Trophoblast cell (in vitro differentiated cells and primary cell): ENCODE results near the gene IL4I1.

Experiments used
- DNase-seq, 2 donors: peaks; one replicate each; pipeline ENCODE4 v3.0.0-alpha.2; 2016
- H2AFZ ChIP-seq: 2 replicates; pipeline ENCODE4 v1.6.1; 2013; ENCODE audit warnings: low read length, moderate library complexity, mild to moderate bottlenecking; ENCODE audit not compliant: insufficient read depth, poor library complexity
- H2AK5ac ChIP-seq: 2 replicates; pipeline ENCODE4 v1.6.1; 2013; ENCODE audit warnings: mild to moderate bottlenecking, low read length
- H2BK120ac ChIP-seq: 2 replicates; pipeline ENCODE4 v1.6.1; 2013; ENCODE audit warnings: low read length, mild to moderate bottlenecking, moderate library complexity; ENCODE audit not compliant: insufficient read depth, poor library complexity
- H2BK12ac ChIP-seq: 2 replicates; pipeline ENCODE4 v1.6.1; 2013; ENCODE audit warnings: mild to moderate bottlenecking, low read length, moderate library complexity
- H2BK5ac ChIP-seq: 2 replicates; pipeline ENCODE4 v1.6.1; 2013; ENCODE audit warnings: low read length, low read depth, moderate library complexity, mild to moderate bottlenecking; ENCODE audit not compliant: poor library complexity
- H3K14ac ChIP-seq: 2 replicates; pipeline ENCODE4 v1.6.1; 2013; ENCODE audit warnings: mild to moderate bottlenecking, low read length
- H3K18ac ChIP-seq: 2 replicates; pipeline ENCODE4 v1.6.1; 2013; ENCODE audit warnings: mild to moderate bottlenecking, low read length
- H3K23ac ChIP-seq: 2 replicates; pipeline ENCODE4 v1.6.1; 2013; ENCODE audit warnings: low read length
- H3K27ac ChIP-seq: 2 replicates; pipeline ENCODE4 v1.5.1; 2013; ENCODE audit warnings: low read depth, mild to moderate bottlenecking, inconsistent platforms, low read length, moderate library complexity
- H3K27me3 ChIP-seq: 2 replicates; pipeline ENCODE4 v1.6.1; 2013; ENCODE audit warnings: inconsistent platforms, mild to moderate bottlenecking, low read length, moderate library complexity; ENCODE audit not compliant: insufficient read depth
- H3K36me3 ChIP-seq, 2 experiments: 1 replicate in 1 of 2; 2 replicates in 1 of 2; pipeline ENCODE4 v1.6.1; 2013; ENCODE audit warnings: low read length in 2 of 2, mild to moderate bottlenecking in 2 of 2, moderate library complexity in 1 of 2; ENCODE audit not compliant: insufficient read depth in 2 of 2, control insufficient read depth in 1 of 2
- H3K4ac ChIP-seq: 2 replicates; pipeline ENCODE4 v1.6.1; 2013; ENCODE audit warnings: low read depth, mild to moderate bottlenecking, low read length, moderate library complexity
- H3K4me1 ChIP-seq, 2 experiments: 1 replicate in 1 of 2; 2 replicates in 1 of 2; pipeline ENCODE4 v1.6.1; 2013; ENCODE audit warnings: low read length in 2 of 2, mild to moderate bottlenecking in 2 of 2, moderate library complexity in 1 of 2; ENCODE audit not compliant: insufficient read depth in 2 of 2, control insufficient read depth in 1 of 2
- H3K4me2 ChIP-seq: 2 replicates; pipeline ENCODE4 v1.6.1; 2013; ENCODE audit warnings: inconsistent platforms, mild to moderate bottlenecking, low read length, moderate library complexity
- H3K4me3 ChIP-seq: 2 replicates; pipeline ENCODE4 v1.5.1; 2013; ENCODE audit warnings: mild to moderate bottlenecking, low read depth, low read length, inconsistent platforms
- H3K79me1 ChIP-seq: one replicate; pipeline ENCODE4 v1.6.1; 2013; ENCODE audit warnings: low read length
- H3K79me2 ChIP-seq: 2 replicates; pipeline ENCODE4 v1.6.1; 2013; ENCODE audit warnings: low read length, mild to moderate bottlenecking; ENCODE audit not compliant: control insufficient read depth, insufficient read depth, poor library complexity
- H3K9ac ChIP-seq: 2 replicates; pipeline ENCODE4 v1.6.1; 2013; ENCODE audit warnings: mild to moderate bottlenecking, low read length
- H3K9me3 ChIP-seq: 2 replicates; pipeline ENCODE4 v1.6.1; 2013; ENCODE audit warnings: low read depth, mild to moderate bottlenecking, control low read depth, inconsistent platforms, low read length; ENCODE audit not compliant: insufficient read depth
- H4K12ac ChIP-seq: 2 replicates; pipeline ENCODE4 v1.6.1; 2013; ENCODE audit warnings: low read depth, mild to moderate bottlenecking, low read length, moderate library complexity
- H4K8ac ChIP-seq: 2 replicates; pipeline ENCODE4 v1.6.1; 2013; ENCODE audit warnings: low read depth, mild to moderate bottlenecking, low read length, moderate library complexity
- H4K91ac ChIP-seq: one replicate; pipeline ENCODE4 v1.6.1; 2013; ENCODE audit warnings: low read depth, mild to moderate bottlenecking, low read length, moderate library complexity
- WGBS: extraction: QIAGEN DNeasy Blood & Tissue Kit; methylation state at CpG from one replicate; pipeline ENCODE4 v1.1.7; 2013; ENCODE audit warnings: missing lambda C conversion rate; ENCODE audit not compliant: insufficient read length, insufficient coverage; ENCODE audit errors: extremely low coverage; 5-methylcytosine and 5-hydroxymethylcytosine counted together

IL4I1 gene

GRCh38 chr19:49864890-49865289 is 31.8 kb downstream of the IL4I1 start:
- Histone ChIP-seq H3K9me3 (no peaks in the 10 kb centered on the region), H3K79me1 (peaks cover 15% of the 10 kb centered on the region), H3K18ac (peak overlapping the region; percentile 11), H3K4me3 (no peak overlapping the region), H4K12ac (no peak overlapping the region), H3K23ac (no peak overlapping the region), H3K79me2 (peaks cover 3% of the 10 kb centered on the region), H2BK12ac (no peak overlapping the region), H4K91ac (no peak overlapping the region), H3K4ac (peak overlapping the region; percentile 16), H2BK5ac (no peak overlapping the region), H2AFZ (no peak overlapping the region), H3K4me1 (peaks cover 9 to 15% of the 10 kb centered on the region in 2 experiments), H3K14ac (no peak overlapping the region), H2BK120ac (no peak overlapping the region), H3K9ac (no peak overlapping the region), H4K8ac (no peak overlapping the region), H3K36me3 (peaks cover 45 to 52% of the 10 kb centered on the region in 2 experiments), H3K4me2 (no peak overlapping the region), H2AK5ac (no peak overlapping the region), H3K27ac (no peak overlapping the region), H3K27me3 (no peaks in the 10 kb centered on the region)
- no peak for DNase-seq
- WGBS: no CpG with 5 or more reads among the region's 13 CpGs

DNA sequence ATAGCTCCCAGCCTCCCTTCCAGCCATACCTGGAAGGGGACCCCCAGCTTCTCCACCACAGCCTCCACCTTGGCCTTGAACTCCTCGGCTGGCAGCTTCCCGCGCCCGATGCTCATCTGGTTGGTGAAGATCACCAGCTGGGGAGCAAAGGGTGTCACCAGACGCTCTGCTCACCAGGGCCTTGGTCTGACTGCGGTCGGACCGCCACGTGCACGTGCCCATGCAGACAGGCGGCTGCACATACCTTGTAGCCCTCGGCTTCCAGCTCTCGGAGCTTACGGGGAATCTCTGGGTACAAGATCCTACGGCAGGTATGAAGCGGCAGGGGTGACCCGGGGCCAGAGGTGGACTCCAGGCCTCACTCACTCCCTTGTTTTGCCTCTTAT is 32.8 kb downstream of the IL4I1 start:
- no peak overlapping the region for H3K27ac ChIP-seq
- no peak overlapping the region for H3K4me2 ChIP-seq
- H3K18ac ChIP-seq: no peak overlapping the region
- H2AK5ac ChIP-seq: no peak overlapping the region
- no peak overlapping the region for H3K4me3 ChIP-seq
- H3K79me1 ChIP-seq: peaks cover 10% of the 10 kb centered on the region
- H4K12ac ChIP-seq: no peak overlapping the region
- no peak overlapping the region for H2BK5ac ChIP-seq
- no peak overlapping the region for H2BK120ac ChIP-seq
- H3K4me1 ChIP-seq: peaks cover 6 to 19% of the 10 kb centered on the region in 2 experiments
- no peak overlapping the region for H2AFZ ChIP-seq
- H3K79me2 ChIP-seq: peaks cover 1% of the 10 kb centered on the region
- H3K27me3 ChIP-seq: no peaks in the 10 kb centered on the region
- peaks cover 52 to 58% of the 10 kb centered on the region in 2 experiments for H3K36me3 ChIP-seq
- no CpG with 5 or more reads among the region's 17 CpGs for WGBS
- H4K91ac ChIP-seq: no peak overlapping the region
- H3K9me3 ChIP-seq: no peaks in the 10 kb centered on the region
- H3K9ac ChIP-seq: no peak overlapping the region
- no peak overlapping the region for H3K4ac ChIP-seq
- H3K23ac ChIP-seq: no peak overlapping the region
- no peak for DNase-seq
- H3K14ac ChIP-seq: no peak overlapping the region
- no peak overlapping the region for H4K8ac ChIP-seq
- no peak overlapping the region for H2BK12ac ChIP-seq

DNA sequence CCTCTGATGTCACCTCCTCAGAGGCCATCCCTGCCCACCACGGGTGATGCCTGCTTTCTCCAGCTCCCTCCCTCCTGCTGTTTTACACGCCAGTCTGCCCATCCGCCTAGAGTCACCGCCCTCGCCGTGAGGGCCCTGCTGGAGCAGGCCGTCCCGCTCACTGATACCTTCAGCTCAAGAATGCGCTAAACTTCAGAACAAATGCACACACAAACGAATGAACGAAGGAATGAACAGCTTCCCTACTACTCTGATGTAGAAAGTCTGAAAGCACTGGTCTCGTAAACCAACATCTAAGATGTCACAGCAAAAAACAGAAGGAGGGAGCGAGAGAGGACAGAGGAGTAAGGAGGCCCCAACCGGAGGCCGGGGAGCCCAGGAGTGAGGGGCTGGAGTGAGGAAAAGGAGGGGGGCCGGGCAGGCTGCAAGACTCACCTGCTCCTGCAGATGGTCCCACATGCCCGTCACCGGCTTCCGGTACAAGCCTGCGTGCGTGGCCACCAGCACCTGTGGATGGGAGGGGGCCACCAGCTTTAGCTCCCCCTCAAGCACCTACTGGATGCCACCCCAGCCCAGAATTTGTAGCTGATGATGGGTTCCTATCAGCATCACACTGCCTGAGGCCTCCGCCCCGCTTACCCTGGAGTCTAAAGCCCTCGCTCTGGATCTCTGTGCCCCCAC is 33.3 kb downstream of the IL4I1 start:
- Histone ChIP-seq H3K36me3 (peaks cover 57 to 64% of the 10 kb centered on the region in 2 experiments), H3K14ac (no peak overlapping the region), H3K9me3 (no peaks in the 10 kb centered on the region), H3K79me1 (peaks cover 10% of the 10 kb centered on the region), H2AFZ (no peak overlapping the region), H3K9ac (no peak overlapping the region), H3K23ac (no peak overlapping the region), H3K27ac (no peak overlapping the region), H4K8ac (no peak overlapping the region), H3K79me2 (peaks cover 1% of the 10 kb centered on the region), H4K12ac (no peak overlapping the region), H3K4me2 (no peak overlapping the region), H3K4me3 (no peak overlapping the region), H4K91ac (no peak overlapping the region), H3K4ac (no peak overlapping the region), H2BK12ac (no peak overlapping the region), H3K4me1 (peaks cover 6 to 19% of the 10 kb centered on the region in 2 experiments), H2BK120ac (no peak overlapping the region), H3K27me3 (no peaks in the 10 kb centered on the region), H2AK5ac (no peak overlapping the region), H3K18ac (no peak overlapping the region), H2BK5ac (no peak overlapping the region)
- DNase-seq: no peak
- WGBS: no CpG with 5 or more reads among the region's 24 CpGs

DNA sequence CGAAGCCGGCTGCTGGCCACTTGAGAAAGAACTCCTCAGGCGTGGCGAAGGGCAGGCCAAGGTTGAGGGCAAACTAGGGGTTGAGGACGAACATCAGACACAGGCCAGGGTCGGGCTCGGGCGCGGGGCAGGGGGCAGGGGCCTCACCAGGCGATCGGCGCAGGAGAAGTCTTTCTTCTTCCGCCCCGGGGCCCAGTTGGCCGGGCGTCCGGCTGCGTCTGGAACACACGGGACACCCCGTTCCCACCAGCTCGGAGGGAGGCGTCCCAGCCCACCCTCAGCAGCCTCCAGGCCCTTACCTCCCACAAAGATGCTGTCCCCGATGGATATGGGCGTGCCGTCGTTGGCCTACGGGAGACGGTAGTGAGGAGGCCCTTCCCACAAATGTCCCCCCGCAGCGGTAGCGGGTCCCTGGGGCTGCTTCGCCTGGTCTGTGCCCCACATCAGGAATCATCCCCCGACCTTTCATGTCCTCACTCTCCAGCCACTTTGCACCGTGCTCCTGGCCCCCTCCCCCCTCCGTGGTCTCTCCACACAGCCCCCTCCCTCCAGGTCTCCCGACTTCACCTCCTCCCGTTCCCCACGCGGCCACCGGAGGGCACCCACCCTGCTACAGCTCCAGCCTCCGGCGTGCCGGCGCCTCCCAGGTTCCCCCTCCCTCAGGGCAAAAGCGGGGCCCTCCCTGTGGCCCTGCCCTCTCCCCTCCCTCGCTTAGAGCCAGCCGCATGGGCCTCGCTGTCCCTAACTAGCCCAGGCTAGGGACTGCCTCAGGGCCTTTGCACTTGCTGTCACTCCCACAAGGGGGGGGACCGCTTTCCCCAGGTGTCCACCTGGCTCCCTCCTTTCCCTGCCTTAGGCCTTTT is 34.1 kb downstream of the IL4I1 start:
- no peak overlapping the region for H3K14ac ChIP-seq
- H3K9me3 ChIP-seq: no peaks in the 10 kb centered on the region
- H4K8ac ChIP-seq: no peak overlapping the region
- DNase-seq: no peak
- no peak overlapping the region for H2BK12ac ChIP-seq
- H3K79me2 ChIP-seq: peaks cover 1% of the 10 kb centered on the region
- no peak overlapping the region for H3K4ac ChIP-seq
- no peak overlapping the region for H4K12ac ChIP-seq
- peaks cover 6 to 19% of the 10 kb centered on the region in 2 experiments for H3K4me1 ChIP-seq
- no peak overlapping the region for H3K4me3 ChIP-seq
- H3K27ac ChIP-seq: no peak overlapping the region
- no peaks in the 10 kb centered on the region for H3K27me3 ChIP-seq
- peaks cover 9% of the 10 kb centered on the region for H3K79me1 ChIP-seq
- WGBS: no CpG with 5 or more reads among the region's 49 CpGs
- H2BK5ac ChIP-seq: no peak overlapping the region
- H2AK5ac ChIP-seq: no peak overlapping the region
- no peak overlapping the region for H2AFZ ChIP-seq
- H3K18ac ChIP-seq: no peak overlapping the region
- no peak overlapping the region for H4K91ac ChIP-seq
- peaks cover 65 to 71% of the 10 kb centered on the region in 2 experiments for H3K36me3 ChIP-seq
- no peak overlapping the region for H3K4me2 ChIP-seq
- H3K23ac ChIP-seq: no peak overlapping the region
- H2BK120ac ChIP-seq: no peak overlapping the region
- no peak overlapping the region for H3K9ac ChIP-seq
